Measurements from ENCODE around the gene KDM3A.

KDM3A gene

DNA sequence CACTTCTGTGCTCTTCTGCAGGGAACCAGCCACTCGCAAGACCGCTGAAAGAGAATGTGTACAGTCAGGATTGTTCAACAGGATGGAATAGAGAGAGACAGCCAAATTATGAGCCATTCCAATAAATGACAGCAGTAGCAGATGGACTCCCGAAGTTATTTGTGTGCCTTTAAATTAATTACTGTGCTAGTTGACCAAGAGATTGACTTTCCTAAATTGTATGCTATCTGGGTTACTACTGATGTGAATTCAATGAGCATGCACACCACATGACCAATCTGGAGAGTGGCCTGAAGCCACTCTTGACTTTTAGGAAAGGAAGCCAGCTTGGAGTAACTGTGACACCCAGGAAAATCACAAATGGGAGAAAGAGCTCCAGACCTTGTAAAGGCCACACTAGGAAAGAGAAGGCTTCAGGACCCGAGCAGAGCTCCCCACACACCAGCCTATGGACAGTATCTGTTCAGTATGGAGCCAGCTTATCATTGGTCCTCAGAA, 69.3 kb downstream of the KDM3A start:
- no peak overlapping the region for H3K4me3 ChIP-seq (replicated peaks; ENCODE audit: low read depth, low read length)
- TF ChIP-seq, protein P1, sequence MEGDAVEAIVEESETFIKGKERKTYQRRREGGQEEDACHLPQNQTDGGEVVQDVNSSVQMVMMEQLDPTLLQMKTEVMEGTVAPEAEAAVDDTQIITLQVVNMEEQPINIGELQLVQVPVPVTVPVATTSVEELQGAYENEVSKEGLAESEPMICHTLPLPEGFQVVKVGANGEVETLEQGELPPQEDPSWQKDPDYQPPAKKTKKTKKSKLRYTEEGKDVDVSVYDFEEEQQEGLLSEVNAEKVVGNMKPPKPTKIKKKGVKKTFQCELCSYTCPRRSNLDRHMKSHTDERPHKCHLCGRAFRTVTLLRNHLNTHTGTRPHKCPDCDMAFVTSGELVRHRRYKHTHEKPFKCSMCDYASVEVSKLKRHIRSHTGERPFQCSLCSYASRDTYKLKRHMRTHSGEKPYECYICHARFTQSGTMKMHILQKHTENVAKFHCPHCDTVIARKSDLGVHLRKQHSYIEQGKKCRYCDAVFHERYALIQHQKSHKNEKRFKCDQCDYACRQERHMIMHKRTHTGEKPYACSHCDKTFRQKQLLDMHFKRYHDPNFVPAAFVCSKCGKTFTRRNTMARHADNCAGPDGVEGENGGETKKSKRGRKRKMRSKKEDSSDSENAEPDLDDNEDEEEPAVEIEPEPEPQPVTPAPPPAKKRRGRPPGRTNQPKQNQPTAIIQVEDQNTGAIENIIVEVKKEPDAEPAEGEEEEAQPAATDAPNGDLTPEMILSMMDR (IDR thresholded peaks at IDR 0.05; ENCODE audit: low read length, missing control alignments) = no peak
- no peak for DNase-seq (ENCODE audit: low read depth)

DNA sequence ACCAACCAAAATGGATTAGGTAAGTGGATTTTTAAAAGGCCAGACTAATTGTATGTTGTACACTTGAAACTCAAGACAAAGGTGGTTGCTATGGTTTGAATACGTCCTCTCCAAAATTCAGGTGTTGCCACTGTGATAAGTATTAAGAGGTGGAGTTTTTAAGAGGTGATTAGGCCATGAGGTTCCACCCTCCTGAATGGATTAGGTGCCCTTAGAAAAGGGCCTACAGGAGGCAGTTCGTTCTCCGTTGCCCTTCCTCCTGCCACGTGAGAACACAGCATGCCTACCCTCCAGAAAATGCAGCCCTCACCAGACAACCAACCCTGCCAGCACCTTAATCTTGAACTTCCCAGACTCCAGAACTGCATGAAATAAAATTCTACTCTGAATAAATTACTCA, 70.9 kb downstream of the KDM3A start:
- DNase-seq (ENCODE audit: low read depth) = no peak
- TF ChIP-seq, protein P1 (IDR thresholded peaks at IDR 0.05; ENCODE audit: low read length, missing control alignments) = no peak

DNA sequence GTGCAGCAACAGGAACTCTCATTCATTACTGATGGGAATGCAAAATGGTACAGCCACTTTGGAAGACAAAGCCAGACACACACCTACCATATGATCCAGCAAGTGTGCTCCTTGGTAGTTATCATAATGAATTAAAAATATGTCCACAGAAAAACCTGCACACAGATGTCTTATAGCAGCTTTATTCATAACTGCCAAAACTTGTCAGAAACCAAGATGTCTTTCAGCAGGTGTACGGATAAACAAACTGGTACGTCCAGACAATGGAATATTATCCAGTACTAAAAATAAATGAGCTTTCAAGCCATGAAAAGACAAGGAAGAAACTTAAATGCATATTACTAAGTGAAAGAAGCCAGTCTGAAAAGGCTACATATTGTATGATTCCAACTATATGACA, 71.7 kb downstream of the KDM3A start:
- H3K4me3 ChIP-seq (replicated peaks; ENCODE audit: low read depth, low read length) = no peak overlapping the region
- DNase-seq (ENCODE audit: low read depth) = no peak
- TF ChIP-seq, protein P1 (IDR thresholded peaks at IDR 0.05; ENCODE audit: low read length, missing control alignments) = no peak

More for the DNA sequence above, 70.9 kb downstream of the KDM3A start:
- H3K4me3 ChIP-seq (replicated peaks; ENCODE audit: low read depth, low read length) = no peak overlapping the region

DNA sequence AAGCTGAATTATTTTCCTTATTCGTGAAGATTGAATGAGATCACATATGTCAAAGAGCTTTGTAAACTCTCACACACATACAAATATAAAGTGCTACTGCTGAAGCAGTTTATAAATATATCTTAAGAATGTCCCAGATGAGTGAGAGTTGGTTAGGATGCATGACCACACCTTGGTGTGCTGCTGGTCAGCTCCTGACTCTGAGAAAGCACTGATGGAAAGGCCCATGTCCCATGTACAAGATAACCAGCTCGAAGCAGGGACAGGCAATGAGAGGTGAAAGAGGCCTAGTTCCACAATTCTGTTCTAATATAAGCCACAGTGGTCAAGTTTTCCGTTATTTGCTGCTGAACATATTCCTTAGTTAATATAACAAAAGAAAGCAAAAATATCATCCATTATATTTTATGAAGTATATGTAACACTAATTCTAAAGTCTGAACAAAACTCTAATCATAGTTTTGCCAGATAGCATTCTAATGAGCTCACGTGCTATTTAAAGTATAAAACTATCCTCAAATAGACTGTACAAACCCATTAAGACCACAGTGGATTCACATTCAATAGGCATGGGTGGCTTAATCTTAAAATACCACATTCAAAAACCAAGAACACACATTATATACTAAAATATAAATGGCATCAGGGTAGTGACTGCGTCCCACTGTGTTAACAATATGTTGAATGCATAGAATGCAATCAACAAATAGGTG, 72.9 kb downstream of the KDM3A start:
- no peak for DNase-seq (ENCODE audit: low read depth)
- TF ChIP-seq, protein P1 (IDR thresholded peaks at IDR 0.05; ENCODE audit: low read length, missing control alignments) = no peak

DNA sequence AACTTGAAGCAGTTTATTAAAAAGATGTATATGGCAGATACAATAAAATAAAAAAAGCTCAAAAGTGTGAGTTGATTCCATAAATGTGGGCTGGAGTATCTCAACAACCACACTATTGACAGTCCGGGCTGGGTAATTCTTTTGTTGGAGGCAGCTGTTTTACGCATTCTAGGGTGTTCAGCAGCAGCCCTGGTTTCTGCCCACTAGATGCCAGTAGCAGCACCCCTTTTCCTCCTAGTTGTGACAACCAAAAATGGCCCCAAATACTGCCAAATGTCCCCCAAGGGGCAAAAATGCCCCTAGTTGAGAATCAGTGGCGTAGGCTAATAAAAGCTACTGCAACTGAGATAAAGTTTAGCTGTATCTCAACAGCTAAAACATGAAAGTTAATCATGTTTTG, 77.3 kb downstream of the KDM3A start:
- DNase-seq (ENCODE audit: low read depth) = peak; percentile 39
- H3K4me3 ChIP-seq (replicated peaks; ENCODE audit: low read depth, low read length) = no peak overlapping the region
- TF ChIP-seq, protein P1 (IDR thresholded peaks at IDR 0.05; ENCODE audit: low read length, missing control alignments) = peak; percentile 54

More for the DNA sequence above, 72.9 kb downstream of the KDM3A start:
- no peak overlapping the region for H3K4me3 ChIP-seq (replicated peaks; ENCODE audit: low read depth, low read length)

DNA sequence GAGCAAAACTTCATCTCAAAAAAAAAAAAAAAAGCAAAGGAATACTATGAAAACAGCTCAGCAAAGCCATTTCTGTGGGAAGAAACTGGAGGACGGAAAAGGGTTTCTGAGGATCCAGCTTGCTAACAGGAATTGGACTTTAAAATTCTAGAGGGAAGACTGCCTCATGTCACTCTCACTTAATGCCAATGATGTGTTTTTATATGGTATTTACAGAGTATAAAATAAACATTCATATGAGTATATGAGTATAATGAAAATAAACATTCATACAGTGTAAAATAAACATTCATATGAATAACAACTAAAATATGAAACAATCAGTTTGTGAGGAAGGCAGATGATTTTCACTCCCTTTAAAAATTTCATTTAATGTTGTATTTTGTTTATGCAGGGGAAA, 78.2 kb downstream of the KDM3A start:
- H3K4me3 ChIP-seq (replicated peaks; ENCODE audit: low read depth, low read length) = no peak overlapping the region
- TF ChIP-seq, protein P1 (IDR thresholded peaks at IDR 0.05; ENCODE audit: low read length, missing control alignments) = no peak
- no peak for DNase-seq (ENCODE audit: low read depth)

DNA sequence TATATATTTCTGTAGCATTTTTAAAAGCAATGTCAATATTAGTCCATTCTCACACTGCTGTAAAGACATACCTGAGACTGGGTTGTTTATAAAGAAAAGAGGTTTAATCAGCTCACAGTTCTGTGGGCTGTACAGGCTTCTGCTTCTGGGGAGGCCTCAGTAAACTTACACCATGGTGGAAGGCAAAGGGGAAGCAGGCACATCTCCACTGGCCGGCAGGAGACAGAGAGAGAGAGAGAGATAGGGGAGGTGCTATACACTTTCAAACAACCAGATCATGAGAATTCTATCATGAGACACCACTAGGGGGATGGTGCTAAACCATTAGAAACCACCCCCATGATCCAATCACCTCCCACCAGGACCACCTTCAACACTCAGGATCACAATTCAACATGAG, 79.0 kb downstream of the KDM3A start:
- TF ChIP-seq, protein P1 (IDR thresholded peaks at IDR 0.05; ENCODE audit: low read length, missing control alignments) = no peak
- DNase-seq (ENCODE audit: low read depth) = no peak
- no peak overlapping the region for H3K4me3 ChIP-seq (replicated peaks; ENCODE audit: low read depth, low read length)
